GM21381 (cell line): Measurements from ENCODE around the gene BRICD5.

Source experiments
- ATAC-seq: cut with Tn5 transposase; IDR thresholded peaks from one replicate; pipeline ENCODE4 v1.9.1; 2021; ENCODE audit warnings: mild to moderate bottlenecking, moderate library complexity; ENCODE audit not compliant: unreplicated experiment

The BRICD5 gene

GRCh38 chr16:2199621-2200139 is 11.0 kb downstream of the BRICD5 start:
- ATAC-seq = no peak

- ATAC-seq = no peak
Observed at GRCh38 chr16:2199095-2199494, 11.6 kb downstream of the BRICD5 start.

GRCh38 chr16:2198283-2198682 is 12.4 kb downstream of the BRICD5 start:
- no peak for ATAC-seq

GRCh38 chr16:2197765-2198164 is 12.9 kb downstream of the BRICD5 start:
- ATAC-seq = no peak

- ATAC-seq = no peak
Observed at GRCh38 chr16:2196981-2197511, 13.6 kb downstream of the BRICD5 start.

- ATAC-seq = no peak
Observed at GRCh38 chr16:2196162-2196980, 14.3 kb downstream of the BRICD5 start, which contains the start of gene CASKIN1. TSS of gene CASKIN1 (minus strand) at chr16:2196605. CDS start at chr16:2196432, 173 bp downstream.

- ATAC-seq = no peak
Observed at GRCh38 chr16:2195322-2196161, 15.1 kb downstream of the BRICD5 start.

- ATAC-seq = no peak
Observed at GRCh38 chr16:2194852-2195321, 15.8 kb downstream of the BRICD5 start.

GRCh38 chr16:2194166-2194834 is 16.4 kb downstream of the BRICD5 start:
- ATAC-seq = no peak

GRCh38 chr16:2191446-2191706 is 19.3 kb downstream of the BRICD5 start:
- ATAC-seq = no peak

GRCh38 chr16:2190659-2191445 is 19.8 kb downstream of the BRICD5 start:
- no peak for ATAC-seq

GRCh38 chr16:2190002-2190658 is 20.5 kb downstream of the BRICD5 start:
- no peak for ATAC-seq

- ATAC-seq = no peak
Observed at GRCh38 chr16:2189252-2189893, 21.3 kb downstream of the BRICD5 start.

GRCh38 chr16:2188395-2188794 is 22.3 kb downstream of the BRICD5 start:
- no peak for ATAC-seq

GRCh38 chr16:2187212-2187611 is 23.5 kb downstream of the BRICD5 start:
- no peak for ATAC-seq

- no peak for ATAC-seq
Observed at GRCh38 chr16:2186505-2186904, 24.2 kb downstream of the BRICD5 start.

- no peak for ATAC-seq
Observed at GRCh38 chr16:2186064-2186463, 24.6 kb downstream of the BRICD5 start.

GRCh38 chr16:2184962-2185361 is 25.7 kb downstream of the BRICD5 start:
- ATAC-seq = no peak

GRCh38 chr16:2184346-2184745 is 26.3 kb downstream of the BRICD5 start:
- no peak for ATAC-seq
